D721Med (cell line): Measurements from ENCODE around the gene TCF7L1.

Experiments used
- DNase-seq: peaks from one replicate; pipeline ENCODE4 v3.0.0; 2011; ENCODE audit warnings: low spot score; ENCODE audit not compliant: insufficient read length
- FAIRE-seq: peaks from 2 replicates; lab custom pipeline; 2011; peaks lifted over from hg19 to GRCh38; lab: Jason Lieb, UNC
- CTCF ChIP-seq: IDR thresholded peaks from 2 replicates; pipeline ENCODE4 v1.5.1; 2012; ENCODE audit warnings: mild to moderate bottlenecking, control low read depth; ENCODE audit not compliant: insufficient read depth; ENCODE audit errors: missing control alignments

Gene TCF7L1

GRCh38 chr2:85156153-85156552 lies 23.0 kb downstream of the TCF7L1 start:
- DNase-seq (no peak), FAIRE-seq (no peak)
- no peak for TF ChIP-seq CTCF

GRCh38 chr2:85156619-85157018 lies 23.4 kb downstream of the TCF7L1 start:
- DNase-seq, result no peak
- FAIRE-seq, result no peak
- no peak for TF ChIP-seq CTCF

- TF ChIP-seq CTCF, result no peak
- DNase-seq (no peak), FAIRE-seq (no peak)
Measured at GRCh38 chr2:85157345-85157744, 24.2 kb downstream of the TCF7L1 start.

- no peak for DNase-seq
- no peak for FAIRE-seq
- no peak for TF ChIP-seq CTCF
Measured at GRCh38 chr2:85158559-85159273, 25.5 kb downstream of the TCF7L1 start.

- TF ChIP-seq CTCF, result no peak
- FAIRE-seq (no peak), DNase-seq (no peak)
Measured at GRCh38 chr2:85159589-85159988, 26.4 kb downstream of the TCF7L1 start.

GRCh38 chr2:85160966-85161960 lies 28.1 kb downstream of the TCF7L1 start:
- FAIRE-seq (no peak), DNase-seq (no peak)
- no peak for TF ChIP-seq CTCF
